NCI-H1417 treated with DMSO at 0.1 percent for 48 hours (cell line): ENCODE measurements around the gene IGDCC3.
"Not testable (repeated sequence)": the region's sequence is repeated elsewhere in the genome, so short reads cannot be mapped to it uniquely, and the experiment has no call there.

Source experiments
- DNase-seq: peaks from one replicate; lab custom pipeline; 2025; lab: John Stamatoyannopoulos, UW

The IGDCC3 gene

DNA sequence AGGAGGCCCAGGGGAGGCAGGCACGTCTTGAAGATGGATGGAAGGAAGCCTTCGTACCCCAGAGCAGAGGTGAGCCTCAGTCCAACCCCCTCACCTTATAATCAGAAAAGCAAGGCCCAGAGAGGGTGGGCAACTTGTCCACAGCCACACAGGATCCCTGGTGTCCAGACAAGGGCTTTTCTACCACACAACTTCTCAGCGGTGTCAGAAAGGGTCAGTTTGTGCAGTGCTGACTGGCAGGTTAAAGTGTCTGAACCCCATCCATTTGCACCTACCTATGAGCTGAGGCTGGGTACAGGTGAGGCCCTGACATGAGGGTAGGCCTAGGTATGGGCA, 8.6 kb downstream of the IGDCC3 start:
- DNase-seq, result no peak

- DNase-seq, result no peak
Observed at GRCh38 chr15:65368302-65369211, 9.2 kb downstream of the IGDCC3 start.

GRCh38 chr15:65366122-65366892, 11.5 kb downstream of the IGDCC3 start:
- no peak for DNase-seq

GRCh38 chr15:65365229-65365628, 12.6 kb downstream of the IGDCC3 start:
- DNase-seq, result no peak

GRCh38 chr15:65363766-65364165, 14.0 kb downstream of the IGDCC3 start:
- DNase-seq, result no peak

- DNase-seq, result no peak
Observed at GRCh38 chr15:65363306-65363705, 14.5 kb downstream of the IGDCC3 start.

GRCh38 chr15:65362491-65362890, 15.3 kb downstream of the IGDCC3 start:
- no peak for DNase-seq

DNA sequence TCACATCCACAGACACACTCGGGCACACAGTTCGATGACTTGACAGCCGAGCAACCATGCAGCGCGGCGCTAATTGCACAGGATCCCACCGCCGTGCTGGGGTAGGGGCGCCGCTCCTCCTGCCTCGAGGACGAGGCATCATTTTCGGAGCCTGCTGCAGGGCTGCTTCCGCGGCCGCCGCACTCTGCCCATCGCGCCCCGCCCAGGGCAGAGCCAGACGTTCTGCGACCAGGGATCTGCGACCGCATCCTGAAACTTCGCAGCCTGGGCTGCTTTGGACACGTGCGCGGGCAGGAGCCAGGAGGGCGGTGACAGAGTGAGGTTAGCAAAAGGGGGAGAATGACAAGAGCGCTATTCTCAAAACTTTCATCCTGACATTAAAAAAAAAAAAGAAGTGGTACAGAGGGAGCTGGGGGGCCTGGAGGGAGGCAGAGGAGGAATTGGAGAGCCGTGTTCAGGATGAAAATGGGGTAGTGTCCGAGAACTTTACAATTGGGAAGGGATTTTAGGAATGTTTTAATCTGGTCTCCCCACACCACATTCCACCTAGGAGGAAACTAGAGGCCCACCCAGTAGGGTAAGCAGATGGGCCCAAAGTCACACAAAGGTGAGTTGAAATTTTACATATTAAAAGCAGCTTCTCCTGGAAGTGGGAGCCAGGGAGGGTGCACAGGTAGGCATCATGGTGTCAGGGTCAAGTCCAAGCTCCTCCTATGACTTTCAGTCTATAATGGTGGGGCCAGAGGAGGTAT, 15.9 kb downstream of the IGDCC3 start:
- DNase-seq, result no peak

DNA sequence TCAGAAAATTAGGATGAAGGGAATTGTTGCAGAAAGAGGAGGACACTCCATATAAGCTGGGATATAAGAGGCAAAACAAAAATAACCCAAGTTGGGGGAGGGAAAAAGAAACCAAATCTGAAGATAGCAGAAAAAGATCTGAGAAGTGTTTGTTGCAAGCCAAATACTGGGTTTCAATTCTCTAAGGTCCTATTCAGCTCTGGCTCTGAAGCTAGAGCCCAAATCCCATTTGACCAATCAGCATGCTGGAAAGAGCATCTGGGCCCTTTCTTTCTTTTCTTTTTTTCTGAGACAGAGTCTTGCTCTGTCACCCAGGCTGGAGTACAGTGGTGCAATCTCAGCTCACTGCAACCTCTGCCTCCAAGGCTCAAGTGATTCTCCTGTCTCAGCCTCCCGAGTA, 17.3 kb downstream of the IGDCC3 start:
- DNase-seq, result no peak

DNA sequence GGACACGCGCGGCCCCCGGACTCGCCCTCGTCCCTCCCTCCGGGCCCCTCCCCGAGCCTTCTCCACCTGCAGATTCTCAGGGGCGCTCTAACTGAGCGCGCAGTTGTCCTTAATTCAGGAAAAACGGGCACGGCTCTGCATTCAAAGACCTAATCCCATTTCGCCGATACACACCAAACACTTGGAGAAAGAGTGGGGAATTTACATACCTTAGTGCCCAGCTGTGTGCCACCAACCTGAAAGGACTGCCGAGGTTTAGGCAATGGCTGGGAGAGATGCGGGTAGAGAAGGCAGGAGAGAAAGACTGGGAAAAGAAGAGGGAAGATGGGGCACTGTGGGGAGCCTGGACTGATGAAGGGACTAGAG, 21.8 kb downstream of the IGDCC3 start:
- no peak for DNase-seq

DNA sequence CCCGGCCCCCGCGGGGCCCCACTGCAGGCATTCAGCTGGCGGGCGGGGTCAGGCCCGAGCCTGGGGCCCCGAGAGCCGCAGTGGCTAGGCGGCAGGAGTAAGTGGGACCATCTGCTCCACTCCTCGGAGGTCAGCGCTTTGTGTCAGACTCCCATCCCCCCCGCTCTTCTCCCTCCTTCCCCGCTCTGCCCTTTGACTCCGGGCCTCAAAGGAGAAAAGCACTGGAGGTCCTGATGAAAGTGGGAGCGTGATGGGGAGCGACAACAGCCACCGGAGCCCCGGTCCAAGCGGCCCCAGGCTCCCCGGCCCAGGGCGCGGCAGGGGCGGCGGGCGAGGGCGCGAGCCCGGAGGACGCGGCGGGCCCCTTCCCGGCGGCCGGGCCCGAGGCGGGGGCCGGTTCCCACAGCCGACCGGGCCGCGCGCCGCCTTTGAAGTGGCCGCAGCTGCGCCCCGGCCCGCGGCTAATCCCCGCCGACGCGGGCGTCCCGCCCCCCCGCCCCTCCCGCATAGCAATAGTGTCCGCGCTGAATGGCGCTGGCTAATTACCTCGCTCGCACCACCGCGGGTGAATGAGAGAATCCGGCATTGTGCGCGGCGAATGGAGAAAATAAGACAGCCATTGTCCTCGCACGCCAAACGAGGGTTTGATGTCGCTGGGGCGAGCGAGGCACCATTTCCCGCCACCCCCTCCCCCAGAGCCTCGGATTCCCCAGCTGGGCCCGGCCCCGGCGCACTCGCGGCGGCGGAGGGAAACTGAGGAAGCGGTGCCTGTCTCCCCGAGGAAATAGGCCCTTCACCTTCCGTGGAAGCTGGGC, 22.4 kb downstream of the IGDCC3 start:
- DNase-seq, result no peak

DNA sequence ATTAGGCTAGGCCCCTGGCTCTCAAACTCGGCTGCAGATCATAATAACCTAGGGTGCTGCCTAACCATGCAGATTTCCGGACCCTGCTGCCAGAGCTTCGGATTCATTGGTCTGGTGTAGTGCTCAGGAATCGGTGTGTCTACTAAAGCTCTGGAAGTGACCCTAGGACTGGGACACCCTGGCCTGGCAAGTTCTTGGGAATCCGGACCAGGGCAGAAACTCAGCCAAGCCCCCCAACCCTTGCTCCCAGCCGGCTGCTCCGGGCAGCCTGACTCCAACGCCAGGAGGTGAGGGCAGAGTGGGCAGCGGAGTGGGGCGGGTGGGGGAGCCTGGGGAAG, 23.0 kb downstream of the IGDCC3 start:
- no peak for DNase-seq

DNA sequence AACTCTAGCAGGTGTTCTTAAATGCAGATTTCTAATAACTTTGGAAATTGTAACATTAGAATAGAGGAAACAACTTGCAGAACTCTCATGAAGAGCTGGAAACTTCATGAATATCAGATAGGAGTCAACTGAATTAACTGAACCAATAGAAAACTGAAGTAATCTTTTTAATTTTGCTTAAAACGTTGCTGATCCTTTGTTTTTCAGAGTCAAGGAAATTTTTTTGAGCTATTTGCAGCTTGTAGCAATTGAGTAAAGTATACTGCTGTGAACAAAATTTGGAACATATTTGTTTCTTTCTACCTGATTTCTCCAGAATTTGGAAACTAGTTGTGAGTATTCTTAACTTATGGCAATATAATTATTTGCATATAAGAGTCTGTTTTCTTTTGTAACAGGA, 25.8 kb downstream of the IGDCC3 start:
- DNase-seq, result not testable (repeated sequence)

DNA sequence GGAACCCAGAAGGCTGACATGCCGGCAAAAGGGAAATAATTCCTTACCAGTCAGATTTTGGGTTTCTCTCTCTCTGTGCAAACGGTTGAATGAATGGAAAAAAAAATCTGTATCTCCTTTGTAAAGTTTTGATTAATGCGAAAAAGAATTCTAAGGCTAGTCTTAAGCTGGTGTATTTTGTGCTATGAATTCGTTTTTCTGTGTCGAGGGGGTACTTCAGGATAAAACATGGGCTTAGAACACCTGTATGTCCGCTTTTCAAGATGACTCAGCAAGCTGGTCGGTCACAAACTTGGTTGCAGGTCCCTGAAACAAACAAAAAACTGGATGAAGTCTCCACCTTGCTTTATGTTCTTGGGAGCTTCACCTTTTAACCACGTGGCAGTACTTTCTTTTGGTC, 28.5 kb downstream of the IGDCC3 start:
- DNase-seq, result no peak

DNA sequence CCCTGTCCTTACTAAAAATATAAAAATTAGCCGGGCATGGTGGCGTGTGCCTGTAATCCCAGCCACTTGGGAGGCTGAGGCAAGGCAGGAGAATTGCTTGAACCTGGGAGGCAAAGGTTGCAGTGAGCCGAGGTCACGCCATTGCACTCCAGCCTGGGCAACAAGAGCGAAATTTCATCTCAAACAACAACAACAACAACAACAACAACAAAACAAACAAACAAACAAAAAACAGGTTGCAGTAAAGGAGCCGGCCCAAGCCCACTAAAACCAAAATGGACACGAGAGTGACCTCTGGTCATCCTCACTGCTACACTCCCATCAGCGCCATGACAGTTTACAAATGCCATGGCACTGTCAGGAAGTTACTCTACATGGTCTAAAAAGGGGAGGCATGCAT, 30.0 kb downstream of the IGDCC3 start:
- not testable (repeated sequence) for DNase-seq

GRCh38 chr15:65346856-65347598, 30.8 kb downstream of the IGDCC3 start:
- DNase-seq, result no peak

DNA sequence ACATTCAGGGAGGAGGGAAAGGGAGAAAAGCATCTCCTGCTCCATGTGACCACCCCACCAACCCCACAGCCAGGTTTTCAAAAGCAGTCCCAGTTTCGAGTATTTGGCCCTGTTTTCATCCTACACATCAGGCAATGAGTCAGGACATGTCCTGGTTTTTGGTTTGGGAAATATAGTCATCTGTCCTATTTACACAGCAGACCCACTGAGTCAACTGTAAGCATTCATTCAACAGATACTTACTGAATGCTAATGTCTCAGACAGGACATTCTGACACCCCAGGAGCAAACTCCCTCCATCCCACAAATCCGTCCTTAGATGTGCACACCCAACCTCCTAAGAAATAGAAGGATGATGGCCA, 32.9 kb downstream of the IGDCC3 start:
- no peak for DNase-seq

GRCh38 chr15:65344214-65344913, 33.4 kb downstream of the IGDCC3 start:
- no peak for DNase-seq

DNA sequence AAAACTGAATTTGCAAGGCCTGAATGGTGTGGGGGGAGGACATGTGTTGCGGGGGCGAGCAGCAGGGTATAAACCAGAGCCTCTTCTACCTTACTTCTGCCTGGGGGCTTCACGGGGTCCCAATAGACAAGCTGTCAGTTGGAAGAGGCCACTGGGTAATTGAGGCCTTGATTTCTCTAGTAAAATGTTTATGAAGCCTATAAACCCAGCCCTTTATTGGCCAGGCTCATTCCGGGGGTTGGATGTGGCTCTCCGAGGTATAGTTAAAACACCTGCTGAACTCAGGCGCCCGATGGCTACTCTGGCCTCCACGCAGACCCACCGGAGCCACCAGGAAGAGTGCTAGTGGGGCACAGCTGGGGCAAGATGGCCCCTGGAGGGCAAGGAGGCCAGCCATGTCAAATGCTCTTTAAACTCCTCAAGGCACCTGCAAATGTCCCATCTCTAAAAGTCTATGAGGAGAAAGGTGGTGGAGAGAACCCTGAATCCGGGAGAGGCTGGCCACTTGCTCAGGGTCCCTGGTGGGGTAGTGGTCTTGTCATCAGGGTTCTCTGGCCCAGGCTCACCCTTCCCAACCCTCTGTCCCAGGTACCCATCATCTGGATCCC, 34.3 kb downstream of the IGDCC3 start:
- no peak for DNase-seq

GRCh38 chr15:65342493-65342892, 35.3 kb downstream of the IGDCC3 start:
- DNase-seq, result no peak
